NCI-H524 (cell line): Measurements from ENCODE around the gene PDCD4.

ENCODE experiments used
- DNase-seq, 2 experiments: peaks; one replicate each; lab custom pipeline; 2025; lab: John Stamatoyannopoulos, UW

PDCD4 gene

DNA sequence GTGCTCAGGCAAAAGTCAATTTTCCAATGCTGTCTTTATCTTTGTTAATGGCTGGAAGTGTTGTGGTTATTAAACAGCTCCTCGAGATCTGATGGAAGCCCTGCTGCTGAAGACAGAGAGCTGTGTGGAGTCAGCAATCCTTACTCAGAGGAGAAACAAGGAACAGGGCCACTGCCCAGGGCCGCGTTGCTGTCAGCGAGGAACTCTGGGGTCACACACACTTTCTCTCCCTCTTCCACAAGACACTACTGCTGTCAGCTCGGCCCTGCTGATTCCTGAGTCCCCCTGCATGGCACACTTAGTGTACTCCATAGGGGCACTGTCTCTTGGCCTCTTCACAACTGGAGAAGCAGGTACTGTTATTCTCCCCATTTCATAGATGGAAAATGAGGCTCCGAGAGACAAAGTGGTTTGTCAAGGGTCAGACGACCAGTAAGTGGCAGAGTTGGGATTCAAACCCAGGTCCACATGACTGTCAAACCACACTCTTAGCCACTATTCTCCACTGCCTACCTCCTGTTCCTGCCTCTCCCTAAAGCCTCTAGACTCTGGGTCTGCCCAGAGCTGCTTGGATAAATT is 29.3 kb upstream of the PDCD4 start:
- no peak for DNase-seq

DNA sequence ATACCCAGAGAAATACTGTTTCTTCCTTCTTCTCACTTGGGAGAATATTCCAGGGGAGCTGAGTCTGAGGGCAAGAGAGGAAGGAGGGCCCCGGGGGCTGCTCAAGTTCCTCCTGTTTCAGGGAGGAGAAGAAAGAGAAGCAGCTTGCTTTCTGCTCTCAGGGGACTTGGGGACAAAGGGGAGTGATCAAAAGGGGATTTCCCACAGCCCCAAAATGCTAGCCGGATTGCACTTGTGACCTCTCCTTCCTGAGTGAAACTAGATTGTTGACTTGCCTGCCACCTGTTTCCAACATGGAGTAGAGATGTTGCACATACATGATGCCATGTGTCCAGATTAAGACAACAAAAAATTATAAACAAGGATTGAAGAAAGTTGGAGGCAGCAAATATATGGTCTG is 28.7 kb upstream of the PDCD4 start:
- DNase-seq: peak in 1 of 2 experiments; percentile 11

DNA sequence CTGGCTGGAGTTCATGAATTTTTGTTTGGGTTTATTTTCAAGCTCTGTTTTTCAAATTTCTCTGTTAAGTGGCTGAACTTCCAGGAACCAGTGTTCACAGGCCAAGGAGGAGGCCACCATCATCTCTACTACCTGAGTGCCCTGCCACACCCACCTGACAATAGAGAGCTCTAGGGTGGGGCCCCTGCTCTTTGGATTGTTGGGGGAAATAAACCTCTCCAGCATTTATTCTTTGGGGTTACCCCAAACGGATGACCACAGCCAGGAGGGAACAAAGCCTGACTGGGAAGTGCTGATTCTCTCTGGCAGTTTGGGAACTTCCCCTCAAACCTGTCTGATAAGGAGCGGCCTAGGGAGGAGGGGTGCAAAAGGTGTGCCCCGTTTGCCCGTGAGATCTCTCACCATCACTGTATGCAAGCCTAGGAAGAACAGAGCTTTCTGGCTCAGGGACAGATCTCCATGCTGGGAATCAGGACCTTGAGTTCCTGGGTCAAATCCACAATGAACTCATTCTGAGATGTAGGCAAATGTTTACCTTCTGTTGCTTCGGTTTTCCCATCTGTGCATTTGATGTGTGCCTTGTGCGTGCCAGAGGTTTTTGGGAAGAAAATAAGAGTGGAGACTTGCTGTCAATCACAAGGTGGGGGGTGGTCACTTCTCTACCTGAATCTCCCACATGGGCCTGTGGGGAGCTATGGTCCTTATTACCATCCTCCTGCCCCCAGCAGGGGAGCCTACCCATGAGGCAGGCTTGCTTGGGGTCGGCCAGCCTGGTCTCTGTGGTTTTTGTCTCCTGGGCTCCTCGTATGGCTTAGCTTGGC is 27.7 kb upstream of the PDCD4 start:
- DNase-seq: no peak

DNA sequence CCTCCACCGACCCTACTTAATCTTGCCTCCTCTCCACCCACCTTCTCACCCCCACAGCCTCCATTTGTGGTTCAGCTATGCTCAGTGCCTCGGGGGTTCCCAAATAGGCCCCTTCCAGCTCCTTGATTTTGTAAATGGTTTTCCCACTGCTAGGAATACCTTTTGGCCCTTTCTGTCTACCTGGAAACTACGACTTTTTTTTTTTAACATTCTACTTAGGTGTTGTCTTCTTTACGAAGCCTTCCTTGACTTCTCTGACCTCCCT is 27.2 kb upstream of the PDCD4 start:
- DNase-seq: no peak

DNA sequence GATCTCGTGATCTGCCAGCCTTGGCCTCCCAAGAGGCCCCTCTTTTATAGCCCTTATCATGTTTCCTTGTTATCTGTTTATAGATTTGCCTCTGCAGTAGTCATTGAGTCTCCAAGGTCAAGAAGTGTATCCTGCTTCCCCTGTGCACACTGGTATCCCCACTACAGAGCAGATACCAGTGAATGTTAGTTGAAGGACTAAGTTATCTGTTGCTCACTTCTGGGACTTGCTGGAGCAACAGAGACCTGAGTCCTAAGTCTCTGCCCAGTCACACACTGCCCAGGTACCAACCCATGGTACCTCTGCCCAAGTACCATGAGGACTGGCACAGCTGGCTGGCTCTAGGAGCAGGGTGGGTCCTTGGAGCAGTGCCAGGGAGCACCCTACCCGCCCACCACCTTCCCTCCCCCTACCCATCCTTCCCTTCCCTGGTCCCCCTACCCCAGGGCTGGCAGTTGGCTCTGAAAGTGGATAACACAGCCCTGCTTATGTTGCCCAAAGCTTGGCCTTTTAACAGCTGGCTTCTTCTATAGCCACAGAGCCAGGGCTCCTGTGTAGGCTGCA is 26.5 kb upstream of the PDCD4 start:
- no peak for DNase-seq

DNA sequence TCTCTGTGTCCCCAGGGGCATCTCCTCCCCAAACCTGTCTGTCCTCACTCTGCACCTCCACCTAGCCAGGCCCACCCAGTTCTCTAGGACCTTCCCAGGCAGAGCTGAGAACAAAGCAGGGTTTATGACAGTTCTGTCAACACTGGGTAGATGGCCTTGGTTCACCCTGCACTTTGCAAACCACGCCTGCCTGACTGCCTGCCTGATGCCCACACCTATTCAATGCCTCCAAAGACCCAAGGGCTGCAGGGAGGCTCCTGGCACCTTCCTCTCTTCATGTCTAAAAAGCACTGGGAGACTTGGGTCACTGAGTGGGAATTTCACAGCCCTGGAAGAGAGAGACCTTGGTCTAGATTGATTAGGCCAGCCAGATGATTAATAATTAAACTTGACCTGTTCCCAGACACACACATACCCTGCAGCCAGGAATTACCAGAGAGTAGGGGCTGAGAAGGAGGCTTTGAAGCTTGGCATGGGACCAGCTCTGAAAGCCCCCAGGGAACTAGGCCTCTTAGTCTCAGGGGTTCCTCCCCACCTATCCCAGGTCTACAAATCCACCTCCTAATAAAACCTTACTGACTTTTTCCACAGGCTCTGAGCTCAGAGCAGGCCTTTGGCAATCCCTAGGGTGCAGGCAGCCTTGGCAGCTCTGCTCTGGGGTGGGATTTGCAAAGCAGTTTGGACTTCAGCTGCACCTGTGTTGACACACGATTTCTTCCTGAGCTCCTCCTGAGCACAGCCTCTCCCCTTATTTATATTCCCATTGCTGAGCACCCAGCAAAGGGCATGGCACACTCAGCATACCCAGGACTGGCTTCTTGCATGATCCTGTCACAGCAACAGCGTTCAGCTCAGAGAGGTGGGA is 25.7 kb upstream of the PDCD4 start:
- no peak for DNase-seq

DNA sequence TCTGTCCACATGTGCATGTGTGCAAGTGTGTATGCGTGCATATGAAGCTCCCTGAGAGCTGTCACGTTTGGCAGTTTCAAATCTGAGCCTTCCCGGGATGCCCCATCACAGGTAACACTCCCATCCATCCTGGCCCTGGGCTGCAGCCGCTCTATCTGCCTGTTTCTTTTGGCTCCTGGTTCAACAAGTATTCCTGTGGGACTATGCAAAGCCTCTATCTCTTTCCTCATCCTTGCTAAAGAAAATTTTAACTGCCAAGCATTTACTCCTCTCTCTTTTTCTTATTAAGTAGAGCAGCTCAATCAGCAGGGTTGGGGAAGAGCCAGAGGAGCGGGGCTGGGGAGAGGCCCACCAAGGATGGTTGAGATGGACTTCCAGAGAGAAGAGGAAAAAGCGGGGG is 24.4 kb upstream of the PDCD4 start:
- DNase-seq: no peak

DNA sequence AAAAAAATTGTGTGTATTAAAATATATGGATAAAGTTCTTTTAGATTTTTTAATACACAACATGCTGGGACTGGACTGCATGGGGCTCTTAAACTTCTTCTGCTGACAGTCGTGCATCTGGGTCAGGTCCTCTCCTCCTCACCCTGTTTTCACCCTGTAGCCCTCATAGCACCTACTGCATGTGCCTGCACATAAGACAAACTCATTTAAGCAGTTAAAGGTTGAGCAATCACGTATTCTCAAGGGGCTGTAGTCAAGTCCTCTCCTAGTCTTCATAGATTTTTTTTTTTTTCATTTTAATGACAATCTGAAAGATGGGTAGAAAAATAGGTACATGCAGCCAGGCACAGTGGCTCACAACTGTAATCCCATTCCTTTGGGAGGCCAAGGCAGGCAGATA is 23.6 kb upstream of the PDCD4 start:
- no peak for DNase-seq

DNA sequence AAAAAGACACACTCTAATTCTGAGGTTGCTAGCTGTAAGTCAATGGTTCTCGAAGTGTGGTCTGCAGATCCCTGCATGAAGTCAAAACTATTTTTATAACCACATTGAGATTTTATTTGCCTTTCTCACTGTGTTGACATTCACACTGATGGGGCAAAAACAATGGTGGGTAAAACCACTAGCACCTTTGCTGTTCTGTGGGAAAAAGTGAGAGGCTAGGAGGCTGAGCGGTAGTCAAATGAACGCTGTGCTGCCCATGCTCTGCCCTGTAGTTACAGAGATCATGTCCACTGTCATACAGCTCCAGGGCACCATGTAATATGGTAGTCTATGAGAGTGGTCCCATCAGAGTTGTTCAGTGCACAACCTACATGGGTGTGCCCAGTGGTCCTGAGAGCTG is 21.6 kb upstream of the PDCD4 start:
- DNase-seq: no peak

DNA sequence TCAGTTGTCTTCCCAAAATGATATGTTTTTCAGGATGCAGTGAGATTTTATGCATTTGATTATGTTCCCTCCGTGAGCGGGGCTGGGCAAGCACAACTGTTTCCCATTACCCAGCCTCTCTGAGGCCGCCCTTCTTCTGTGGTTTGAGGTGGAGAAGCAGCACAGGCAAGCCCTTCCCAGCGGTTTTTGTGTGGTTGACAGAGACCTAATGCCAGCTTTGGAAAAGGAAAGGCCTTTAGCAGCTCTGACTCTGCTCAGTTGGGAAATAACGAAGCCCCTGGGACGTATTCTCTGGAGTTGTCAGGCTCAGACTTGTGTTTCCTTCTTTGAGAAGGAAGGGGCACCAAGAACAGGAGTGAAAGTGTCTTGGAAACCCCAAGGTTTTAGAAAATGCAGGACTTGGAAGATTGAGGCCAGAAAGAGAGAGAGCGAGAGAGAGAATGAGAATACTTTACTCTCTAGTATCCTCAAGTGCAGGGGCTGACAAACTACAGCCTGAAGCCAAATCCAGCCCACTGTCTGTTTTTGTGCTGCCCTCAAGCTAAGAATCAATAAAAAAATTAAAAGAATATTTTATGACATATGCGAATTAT is 20.6 kb upstream of the PDCD4 start:
- DNase-seq: no peak

DNA sequence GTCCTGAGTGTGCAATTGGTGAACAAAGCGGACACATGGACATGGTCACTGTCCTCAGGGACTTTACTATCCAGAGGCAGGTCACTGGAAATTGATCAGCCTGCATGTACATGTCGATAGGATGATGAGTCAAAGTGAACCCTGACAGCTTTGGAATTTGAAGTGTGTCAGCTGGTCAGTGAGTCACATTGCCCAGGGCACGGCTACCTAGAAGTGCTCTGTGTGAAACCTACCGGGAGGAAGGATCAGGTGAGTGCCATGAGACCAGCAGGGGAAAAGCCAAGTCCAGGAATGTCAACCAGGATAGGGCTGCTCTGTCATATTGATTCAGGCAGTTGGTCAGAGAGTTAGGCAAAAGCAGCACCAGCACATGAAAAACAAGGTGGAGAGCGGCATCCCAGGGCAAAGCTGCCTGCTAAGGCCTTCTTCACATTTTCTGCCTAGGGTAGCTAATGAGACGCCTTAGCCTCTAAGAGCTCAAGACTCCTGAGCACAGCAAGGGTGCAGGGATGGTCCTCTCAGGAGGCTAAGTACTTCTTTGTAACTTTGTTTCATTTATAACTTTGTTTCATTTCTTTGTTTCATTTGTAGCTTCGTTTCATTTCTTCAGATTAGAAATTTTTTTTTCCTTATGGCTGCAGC is 19.4 kb upstream of the PDCD4 start:
- DNase-seq: peak in 1 of 2 experiments; percentile 41

DNA sequence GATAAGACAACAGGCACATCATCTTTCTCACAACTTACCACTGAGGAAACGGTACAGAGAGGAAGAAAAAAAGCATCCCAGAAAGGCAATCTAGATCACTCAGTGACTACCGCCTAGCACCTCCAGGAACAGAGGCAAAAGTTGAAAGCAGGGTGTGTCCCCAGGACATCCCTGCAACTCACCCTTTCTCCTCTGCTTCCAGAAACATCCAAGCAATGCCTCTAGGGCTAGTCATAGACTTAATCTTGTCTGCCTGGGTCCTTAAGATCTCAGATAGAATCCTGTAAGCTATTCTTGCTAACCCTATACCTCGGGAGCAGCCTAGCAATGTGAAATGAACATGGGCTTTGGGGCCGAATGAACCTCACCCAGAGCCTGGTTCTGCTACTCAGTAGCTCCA is 18.8 kb upstream of the PDCD4 start:
- no peak for DNase-seq

DNA sequence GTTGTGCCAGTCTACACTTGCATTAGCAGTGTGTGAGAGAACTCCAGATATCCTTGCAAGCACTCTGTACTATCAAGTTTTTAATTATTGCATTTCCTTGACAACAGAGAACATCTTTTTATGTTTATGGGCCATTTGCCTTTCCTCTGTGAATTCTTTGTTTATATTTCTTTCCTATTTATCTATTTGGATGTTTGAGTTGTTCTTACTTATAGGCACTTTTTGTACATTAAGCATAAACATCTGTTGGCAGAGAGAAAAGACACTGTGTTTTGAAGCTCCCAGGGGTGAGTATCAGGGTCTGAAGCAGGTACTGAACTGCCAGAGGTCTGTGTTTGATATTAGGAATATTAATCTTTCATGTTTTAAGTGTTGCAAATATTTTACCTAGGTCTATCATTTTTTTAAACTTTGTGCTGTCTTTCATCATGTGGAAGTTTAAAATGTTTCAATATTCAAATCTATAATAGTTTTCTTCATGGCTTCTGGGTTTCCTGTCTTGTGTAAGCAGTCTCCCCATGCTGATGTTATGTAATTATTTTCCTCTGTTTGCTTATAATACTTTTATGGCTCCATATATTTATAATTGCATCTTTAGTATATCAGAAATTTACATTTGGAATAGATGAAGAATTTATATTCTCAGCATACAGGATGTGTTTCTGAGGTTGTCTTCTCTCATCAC is 17.7 kb upstream of the PDCD4 start:
- no peak for DNase-seq

DNA sequence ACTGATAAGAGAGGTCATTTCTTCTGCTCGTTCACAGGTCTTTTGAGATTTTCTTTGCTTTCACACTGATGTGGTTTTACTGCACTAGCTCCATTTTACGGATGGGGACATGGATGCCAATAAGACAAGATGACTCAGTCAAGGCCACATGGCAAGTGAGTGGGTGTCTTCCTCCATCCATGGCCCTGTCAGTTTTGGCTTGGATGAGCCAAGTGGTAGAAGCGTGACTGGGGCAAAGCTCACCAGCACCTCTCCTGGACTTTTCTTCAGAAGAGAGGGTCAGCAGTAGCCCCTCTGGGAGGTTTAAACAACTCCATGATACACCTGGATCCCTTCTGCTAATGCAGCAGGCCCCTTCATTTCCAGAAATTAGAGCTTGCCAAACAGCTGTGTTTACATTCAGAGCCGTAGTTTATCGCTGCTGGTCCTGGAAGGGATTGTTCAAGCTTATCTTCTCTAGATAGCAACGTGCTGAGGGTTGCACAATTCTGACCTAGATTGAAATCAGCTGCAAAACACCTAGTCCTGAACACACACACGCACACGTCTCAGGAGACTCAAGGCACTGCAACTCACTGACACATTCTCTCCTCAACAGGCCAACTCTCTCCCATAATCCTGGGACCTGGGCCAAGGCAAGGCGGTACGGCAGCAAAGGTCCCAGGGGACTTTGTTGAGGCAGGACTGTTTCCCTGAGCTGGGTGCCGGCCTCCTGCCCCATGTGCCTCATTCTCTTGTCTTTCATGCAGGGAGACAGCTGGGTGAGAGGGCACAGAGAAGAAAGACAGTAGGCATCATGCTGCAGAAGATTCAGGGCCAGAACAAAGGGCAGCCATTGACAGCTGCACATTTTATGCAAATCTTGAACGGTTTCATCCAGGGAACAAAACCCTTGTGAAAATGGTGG is 14.2 kb upstream of the PDCD4 start:
- DNase-seq: peak in 1 of 2 experiments; percentile 12

DNA sequence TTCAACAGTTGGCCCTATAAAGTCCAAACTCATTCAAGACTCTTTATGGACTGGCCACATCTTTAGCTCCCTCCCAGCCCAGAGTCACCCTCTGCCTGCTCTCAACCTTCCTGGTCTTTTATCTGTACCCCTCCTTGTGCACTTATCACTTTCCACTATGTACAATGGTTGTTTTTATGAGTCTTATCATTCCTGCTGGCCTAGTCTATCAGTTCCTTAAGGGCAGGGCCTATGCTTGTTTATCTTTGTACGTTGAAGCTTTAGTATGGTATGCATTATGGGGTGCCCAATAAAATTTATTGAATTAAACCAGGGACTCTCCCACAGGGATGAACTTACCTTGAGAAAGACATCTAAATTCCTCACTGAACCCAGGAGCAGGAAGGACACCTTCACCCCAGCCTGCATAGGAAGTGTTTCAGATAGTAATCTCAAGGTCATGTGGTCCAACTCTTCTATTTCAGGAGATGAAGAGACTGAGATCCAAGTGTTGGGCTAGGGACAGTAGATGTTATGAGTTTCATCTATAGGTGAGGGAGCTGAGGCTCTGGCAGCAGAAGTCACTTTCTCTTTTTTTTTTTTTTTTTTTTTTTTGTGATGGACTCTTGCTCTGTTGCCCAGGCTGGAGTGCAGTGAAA is 13.3 kb upstream of the PDCD4 start:
- no peak for DNase-seq

DNA sequence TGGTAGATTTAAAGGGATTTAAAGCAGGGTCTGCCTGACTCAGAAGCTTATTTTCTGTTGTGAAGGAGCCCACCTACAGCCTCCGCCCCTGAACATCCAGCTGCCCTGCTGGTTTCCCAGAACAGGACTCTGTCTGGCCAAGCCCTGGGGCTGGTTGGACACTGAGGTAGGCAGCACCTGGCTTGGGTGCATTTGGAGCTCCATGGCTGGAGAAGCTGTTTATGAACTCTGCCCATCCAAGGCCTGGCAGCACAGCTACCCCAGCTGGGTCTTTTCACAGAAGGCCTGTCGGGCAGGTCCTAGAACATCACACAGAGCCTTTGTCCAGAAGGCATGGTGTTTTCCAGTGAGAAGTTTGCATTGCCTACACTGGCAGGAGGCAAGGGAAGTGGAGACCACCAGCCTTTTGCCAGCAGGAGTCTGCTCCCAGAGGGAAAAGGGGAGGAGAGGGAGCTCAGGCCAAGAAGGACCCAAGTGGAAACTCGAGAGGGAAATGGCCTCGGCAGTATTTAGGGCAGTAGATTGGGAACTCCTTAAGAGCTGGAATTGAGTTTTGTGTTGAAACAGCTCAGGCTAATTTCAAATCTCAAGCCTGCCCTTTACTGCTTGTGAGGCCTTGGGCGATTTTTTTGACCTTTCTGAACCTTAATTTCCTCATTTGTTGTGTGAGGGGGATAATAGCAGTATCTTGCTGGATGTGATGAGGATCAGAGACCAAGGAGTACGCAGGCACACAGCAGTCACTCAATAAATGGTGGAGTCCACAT is 12.3 kb upstream of the PDCD4 start:
- no peak for DNase-seq

DNA sequence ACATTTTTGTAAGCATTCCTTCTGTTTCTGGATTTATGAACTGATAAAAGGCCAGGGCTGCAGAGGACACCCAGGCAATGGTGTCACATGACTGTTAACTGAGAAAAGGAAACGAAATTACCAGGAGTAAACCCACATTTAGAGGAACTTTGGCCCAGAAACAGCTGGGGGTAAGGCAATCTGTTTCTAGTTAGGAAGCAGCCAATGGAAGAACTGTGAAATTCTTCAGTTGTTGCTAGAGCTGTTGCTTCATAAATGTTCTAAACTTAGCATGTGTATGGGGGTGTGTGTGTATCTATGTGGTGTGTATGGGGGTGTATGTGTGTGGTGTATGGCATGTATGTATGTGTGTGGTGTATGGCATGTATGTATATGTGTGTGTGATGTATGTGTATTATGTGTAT is 11.8 kb upstream of the PDCD4 start:
- no peak for DNase-seq

DNA sequence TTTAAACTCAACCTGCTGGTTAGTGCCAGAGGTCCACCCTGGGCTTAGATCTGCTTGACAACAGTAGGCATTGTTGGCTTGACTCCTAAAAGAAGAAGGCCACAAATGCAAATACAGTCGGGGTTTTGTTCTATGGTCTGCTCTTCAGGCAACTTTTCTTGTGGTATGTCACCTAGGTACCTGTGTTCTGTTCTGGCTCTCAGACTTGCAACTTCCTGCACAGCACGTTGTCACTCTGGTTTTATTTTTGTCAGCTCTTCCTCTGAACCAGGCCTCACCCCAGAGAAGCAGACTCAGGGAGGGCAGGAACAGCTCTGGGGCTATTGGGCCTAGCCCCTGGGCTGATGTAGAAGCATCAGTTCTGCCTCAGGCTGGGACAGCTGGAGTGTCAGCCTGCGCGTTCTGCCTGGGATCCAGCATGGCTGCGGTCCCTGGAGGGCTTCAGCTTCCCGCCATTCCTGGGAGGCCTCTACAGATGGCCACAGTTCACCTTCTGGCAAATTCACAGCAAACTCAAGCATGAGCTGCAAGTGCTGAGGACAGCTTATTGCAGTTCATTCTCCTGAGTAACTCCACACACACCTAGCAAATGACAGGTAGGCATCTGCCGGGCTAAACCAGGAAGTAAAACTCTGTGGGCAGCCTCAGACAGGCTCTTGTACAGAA is 11.0 kb upstream of the PDCD4 start:
- peak in 1 of 2 experiments; percentile 18 for DNase-seq
